GM12891 (cell line): Measurements from ENCODE around the gene SCT.

Experiments
- DNase-seq: peaks from one replicate; pipeline ENCODE4 v3.0.0; 2011; ENCODE audit warnings: low spot score; ENCODE audit not compliant: insufficient read length
- FAIRE-seq: peaks from 2 replicates; lab custom pipeline; 2011; peaks lifted over from hg19 to GRCh38; lab: Jason Lieb, UNC
- PAX5 ChIP-seq: IDR thresholded peaks from 2 replicates; pipeline ENCODE4 v1.6.1; 2011; ENCODE audit warnings: low read length, moderate library complexity, mild to moderate bottlenecking; ENCODE audit not compliant: insufficient read depth, severe bottlenecking
- POLR2A ChIP-seq: IDR thresholded peaks from 2 replicates; pipeline ENCODE4 v1.6.1; 2011; ENCODE audit warnings: low read depth, low read length, control low read depth
- POLR2AphosphoS5 ChIP-seq: IDR thresholded peaks from 2 replicates; pipeline ENCODE4 v1.6.1; 2011; ENCODE audit warnings: low read depth, low read length, control low read depth
- POU2F2 ChIP-seq: IDR thresholded peaks from 2 replicates; pipeline ENCODE4 v1.6.1; 2011; ENCODE audit warnings: low read depth, mild to moderate bottlenecking, control low read depth, low read length, moderate library complexity
- SPI1 ChIP-seq: IDR thresholded peaks from 2 replicates; pipeline ENCODE4 v1.6.1; 2011; ENCODE audit warnings: low read depth, low read length, control low read depth
- TAF1 ChIP-seq: IDR thresholded peaks from 2 replicates; pipeline ENCODE4 v1.6.1; 2011; ENCODE audit warnings: low read depth, low read length, control low read depth

SCT gene

DNA sequence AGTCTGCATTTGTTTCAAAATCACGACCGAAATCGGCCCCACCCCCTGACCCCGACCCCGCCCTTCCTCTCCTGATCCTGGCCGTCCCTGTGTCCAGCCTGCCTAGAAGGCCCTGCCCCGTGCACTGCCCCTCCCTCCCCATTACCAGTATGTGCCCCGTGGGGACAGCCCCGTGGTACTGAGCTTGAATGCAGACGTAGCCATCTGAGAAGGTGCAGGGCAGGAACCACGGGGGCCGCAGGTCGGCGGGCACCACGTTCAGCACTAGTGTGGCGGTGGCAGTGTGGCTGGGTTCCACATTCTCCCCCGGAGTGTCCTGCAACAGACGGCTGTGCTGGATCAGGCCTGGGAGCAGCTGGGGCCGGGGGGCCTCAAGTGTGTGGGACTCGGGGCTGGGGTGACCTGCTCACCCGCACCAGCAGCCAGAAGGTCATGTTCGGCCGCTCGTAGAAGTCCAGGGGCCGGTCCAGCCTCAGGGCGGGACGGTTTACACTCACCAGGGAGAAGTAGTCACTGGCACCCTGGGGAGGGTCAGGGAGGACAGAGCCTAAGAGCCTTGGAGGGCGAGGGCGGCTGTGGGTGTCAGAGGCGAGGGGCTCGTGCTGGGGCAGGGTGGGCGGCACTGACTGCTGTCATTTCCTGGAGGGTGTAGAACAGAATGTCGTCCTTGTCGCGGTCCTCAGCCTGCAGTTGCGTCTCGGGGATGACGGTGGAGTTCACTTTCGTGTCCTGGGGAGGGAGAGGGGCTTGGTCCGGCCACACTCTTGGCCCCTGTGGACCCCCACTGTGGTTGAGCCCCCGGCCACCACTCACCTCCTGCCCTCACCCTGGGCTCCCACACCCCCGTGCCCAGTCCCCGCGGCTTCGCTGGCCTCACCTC lies 5.8 kb downstream of the SCT start:
- DNase-seq, result no peak
- FAIRE-seq, result no peak
- TF ChIP-seq POLR2A, result no peak
- no peak for TF ChIP-seq POLR2AphosphoS5
- no peak for TF ChIP-seq POU2F2
- no peak for TF ChIP-seq PAX5
- no peak for TF ChIP-seq TAF1
- no peak for TF ChIP-seq SPI1

DNA sequence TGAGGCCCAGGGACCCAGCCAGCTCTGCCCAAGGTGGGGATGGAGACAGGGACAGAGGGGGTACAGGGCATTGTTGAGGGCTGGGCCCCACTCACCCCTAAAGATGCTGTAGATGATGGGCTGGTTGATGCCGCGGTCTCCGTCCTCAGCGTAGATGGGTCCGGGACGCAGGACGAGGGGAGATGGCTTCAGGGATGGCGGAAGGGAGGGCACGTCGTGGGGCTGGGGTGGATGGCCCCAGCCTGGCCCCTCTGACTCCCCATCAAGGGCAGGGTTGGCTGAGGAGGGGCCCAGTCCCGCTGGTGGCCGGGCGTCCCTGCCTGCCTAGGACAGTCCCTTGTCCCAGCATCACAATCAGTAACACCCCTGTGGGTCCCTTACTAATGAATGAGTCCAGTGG lies 6.8 kb downstream of the SCT start:
- no peak for DNase-seq
- 0 out of 2 replicates have a peak, but pooled peaks have one; percentile 31 for TF ChIP-seq POLR2AphosphoS5
- TF ChIP-seq TAF1, result no peak
- FAIRE-seq, result no peak

DNA sequence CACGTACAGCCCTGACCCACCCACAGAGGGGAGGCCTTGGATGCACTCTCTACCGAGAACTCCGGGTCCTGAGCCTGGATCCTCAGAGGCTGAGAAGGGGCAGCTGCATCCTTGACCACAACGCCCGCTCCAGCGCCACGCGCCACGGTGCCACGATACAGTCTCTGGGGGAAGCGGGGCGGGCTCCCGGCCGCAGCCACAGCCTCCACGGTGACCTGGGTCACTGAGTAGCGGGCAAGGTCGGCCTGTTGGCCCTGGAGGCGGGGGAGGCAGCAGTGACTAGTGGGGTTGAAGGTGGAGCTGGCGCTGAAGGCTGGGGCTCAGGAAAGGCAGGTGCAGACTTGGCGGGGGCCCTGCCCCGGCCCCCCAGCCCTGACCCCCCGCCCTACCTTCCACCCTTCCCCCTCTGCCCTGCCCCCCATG lies 7.3 kb downstream of the SCT start:
- no peak for FAIRE-seq
- DNase-seq, result no peak
- TF ChIP-seq POLR2A (no peak), PAX5 (no peak), POU2F2 (no peak), TAF1 (no peak), SPI1 (no peak), POLR2AphosphoS5 (no peak)

DNA sequence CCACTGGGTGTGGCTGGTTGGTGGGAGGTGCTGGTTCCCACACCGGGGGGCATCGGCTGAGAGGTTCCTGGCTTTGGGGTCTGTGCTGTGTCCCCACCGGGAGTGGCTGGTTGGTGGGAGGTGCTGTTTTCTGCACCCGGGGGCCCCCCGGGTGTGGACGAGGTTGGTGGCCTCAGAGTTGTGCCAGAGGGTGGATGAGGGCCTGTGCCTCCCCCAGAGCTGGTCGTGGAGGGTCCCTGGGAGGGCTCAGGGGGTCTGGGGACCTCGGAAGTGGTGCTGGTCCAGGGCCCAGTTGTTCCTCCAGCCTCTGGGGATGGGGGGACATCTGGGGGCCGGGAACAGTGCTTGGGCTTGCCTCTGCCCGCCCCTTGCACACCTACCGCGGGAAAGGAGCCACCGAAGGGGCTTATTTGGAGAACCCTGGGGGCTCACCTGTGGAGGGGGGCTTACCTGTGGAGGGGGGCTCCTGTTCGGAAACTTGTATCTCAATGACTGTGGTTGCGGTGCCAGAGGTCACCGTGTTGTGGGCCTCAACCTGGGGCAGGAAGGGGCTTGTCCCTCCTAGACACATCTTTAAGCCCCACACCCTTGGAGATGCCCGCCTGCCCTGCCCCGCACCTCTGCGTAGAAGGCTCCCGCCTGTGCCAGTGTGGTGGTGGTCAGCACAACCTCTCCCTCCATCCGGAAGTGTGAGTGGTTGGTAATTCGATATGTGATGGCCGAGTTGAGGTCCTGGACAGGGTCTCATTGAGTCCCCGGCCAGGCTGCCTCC lies 7.9 kb downstream of the SCT start:
- TF ChIP-seq POLR2AphosphoS5 (no peak), POLR2A (no peak), PAX5 (no peak), SPI1 (no peak), TAF1 (no peak)

DNA sequence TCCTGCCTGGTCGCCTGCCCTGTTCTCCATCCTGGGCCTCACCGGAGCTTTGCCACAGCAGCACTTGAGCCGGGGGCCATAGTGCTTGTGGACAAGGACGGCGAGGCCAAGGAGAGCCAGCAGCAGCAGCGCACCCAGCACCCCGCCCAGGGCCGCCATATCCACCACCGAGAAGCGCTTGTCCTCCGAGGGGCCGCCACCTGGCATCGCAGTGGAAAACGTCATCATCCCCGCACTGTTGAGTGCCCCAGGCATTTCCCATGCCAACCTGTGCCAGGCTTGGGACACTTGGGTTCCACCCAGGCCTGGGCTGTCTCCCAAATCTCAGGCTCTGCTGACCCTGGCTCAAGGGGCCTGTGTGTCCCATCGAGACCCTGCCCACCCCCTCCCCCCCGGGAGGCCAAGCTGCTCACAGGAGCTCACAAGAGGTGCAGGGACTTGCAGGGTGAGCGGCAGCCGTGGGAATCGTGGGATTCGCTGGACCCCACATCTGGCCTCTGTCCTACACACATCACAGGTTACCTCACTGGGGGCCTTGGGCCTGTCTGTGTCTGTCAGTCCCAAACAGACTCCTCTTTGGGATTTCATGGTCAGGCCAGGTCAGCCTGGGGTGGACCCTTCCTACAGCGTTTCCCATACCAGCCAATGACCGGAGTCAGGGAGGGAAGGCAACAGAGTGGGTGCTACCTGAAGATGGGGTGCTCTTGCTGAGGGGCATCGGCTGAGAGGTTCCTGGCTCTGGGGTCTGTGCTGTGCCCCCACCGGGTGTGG lies 8.9 kb downstream of the SCT start:
- no peak for FAIRE-seq
- DNase-seq, result no peak
- TF ChIP-seq POU2F2, result no peak
- TF ChIP-seq PAX5, result no peak
- TF ChIP-seq SPI1, result no peak
- no peak for TF ChIP-seq POLR2AphosphoS5
- TF ChIP-seq POLR2A, result no peak
- no peak for TF ChIP-seq TAF1

More for the DNA sequence above, 7.9 kb downstream of the SCT start:
- DNase-seq (no peak), FAIRE-seq (no peak)

DNA sequence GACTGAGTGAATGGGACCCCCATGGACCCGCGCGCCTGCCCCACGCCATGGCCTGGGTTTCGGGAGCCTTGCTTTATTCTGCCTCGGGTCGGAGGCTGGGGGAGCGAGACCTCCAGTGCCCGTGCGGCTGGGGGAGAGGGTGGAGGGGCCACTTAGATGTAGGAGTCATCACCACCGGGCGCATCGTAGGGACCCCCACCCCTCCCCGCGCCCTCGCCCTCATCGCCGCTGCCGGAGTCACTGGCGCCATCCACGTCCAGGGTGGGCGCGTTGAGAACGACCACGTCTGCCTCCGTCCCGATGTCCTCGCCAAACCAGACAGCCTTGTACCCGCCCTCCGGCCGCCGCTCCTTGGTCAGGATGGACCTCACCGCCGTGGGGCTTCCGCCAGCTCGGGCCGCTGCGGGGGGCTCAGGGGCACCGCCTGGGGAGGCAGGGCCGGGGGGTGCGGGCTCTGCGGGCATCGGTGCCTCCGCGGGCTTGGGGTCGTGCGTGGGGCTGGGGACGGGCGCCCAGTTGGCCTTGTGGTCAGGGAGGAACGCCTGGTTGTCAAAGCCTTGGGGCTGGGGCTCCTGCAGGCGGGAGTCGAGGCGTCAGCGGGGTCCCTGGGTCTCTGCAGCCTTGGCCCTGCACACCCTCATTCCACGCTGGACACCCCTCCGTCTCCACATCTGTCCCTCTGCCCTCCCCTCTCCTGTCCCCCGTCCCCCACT lies 9.6 kb downstream of the SCT start:
- FAIRE-seq (no peak), DNase-seq (no peak)
- TF ChIP-seq POLR2AphosphoS5, result no peak
- TF ChIP-seq TAF1, result no peak
- TF ChIP-seq POU2F2, result no peak

DNA sequence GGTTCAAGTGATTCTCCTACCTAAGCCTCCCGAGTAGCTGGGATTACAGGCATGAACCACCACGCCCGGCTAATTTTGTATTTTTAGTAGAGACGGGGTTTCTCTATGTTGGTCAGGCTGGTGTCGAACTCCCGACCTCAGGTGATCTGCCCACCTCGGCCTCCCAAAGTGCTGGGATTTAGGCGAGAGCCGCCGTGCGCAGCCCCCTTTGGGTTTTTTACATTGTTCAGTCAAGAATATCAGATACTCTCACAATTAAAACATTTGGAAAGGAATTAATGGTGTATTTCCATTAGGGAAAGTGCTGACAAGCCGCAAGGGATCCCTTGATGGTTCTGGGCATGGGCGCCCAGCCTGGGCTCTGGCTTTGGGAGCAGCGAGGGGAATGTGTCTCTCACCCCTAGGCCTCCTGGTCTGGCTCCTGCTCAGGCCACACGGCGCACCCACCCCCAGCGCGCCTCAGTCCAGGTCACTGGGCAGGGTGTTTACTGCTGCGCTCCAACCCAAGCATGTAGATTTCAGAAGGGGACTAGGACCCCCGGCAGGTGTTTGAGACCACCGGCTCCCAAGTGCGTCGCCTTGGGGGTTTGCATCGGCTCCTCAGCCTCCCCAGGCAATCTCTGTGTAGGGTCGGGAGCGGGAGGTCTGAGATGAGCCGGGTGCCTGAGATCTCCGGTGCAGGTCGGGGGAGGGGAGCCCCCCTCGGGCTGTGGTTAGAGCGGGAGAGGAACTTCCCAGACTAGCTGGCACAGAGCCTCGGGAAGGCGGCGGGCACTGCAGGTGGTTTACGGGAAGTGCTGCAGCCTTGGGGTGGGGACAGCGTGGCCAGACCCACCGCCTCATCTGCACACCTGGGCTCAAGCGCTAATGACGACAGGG lies 10.4 kb downstream of the SCT start:
- DNase-seq, result no peak
- no peak for TF ChIP-seq TAF1
- TF ChIP-seq POU2F2, result no peak
- no peak for TF ChIP-seq POLR2AphosphoS5
- no peak for TF ChIP-seq PAX5
- TF ChIP-seq SPI1, result no peak
- no peak for TF ChIP-seq POLR2A
- FAIRE-seq, result no peak

DNA sequence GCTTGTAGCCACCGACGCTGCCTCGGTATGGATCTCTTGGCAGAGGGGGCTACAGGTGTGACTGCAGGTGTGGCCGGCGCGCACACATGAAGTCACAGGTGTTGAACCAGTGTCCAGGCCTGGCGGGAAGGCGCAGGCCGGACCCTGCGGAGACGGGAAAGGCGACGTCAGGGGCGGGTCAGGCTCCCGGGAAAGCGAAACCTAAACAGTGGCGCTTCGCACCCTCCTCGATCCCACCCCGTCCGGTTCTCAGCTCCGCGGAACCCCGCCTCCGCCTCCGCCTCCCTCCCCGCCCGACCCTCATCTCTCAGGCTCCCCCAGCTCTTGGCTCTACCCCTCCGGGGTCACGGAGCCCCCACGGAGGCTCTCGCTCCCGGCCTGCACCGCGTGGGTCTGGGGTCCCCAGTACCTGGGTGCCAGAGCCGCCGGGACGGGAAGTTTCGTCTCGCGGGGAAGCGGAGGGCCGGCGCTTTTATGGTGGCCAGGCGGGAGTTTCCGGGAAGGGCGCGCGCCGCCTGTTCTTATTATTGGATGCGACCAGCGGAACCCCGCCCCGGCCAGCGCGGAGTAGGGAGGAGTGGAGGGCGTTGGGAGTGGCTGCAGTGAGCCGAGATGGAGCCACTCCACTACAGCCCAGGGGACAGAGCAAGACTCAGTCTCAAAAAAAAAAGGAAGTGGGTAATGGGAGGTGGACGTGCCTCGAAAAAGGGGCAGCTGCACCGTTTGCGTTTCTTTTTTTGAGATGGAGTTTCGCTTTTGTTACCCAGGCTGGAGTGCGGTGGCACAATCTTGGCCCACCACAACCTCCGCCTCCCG lies 11.3 kb downstream of the SCT start, which contains the start of gene IRF7:
TSS of gene IRF7 (minus strand) at position 447 of the 816 bp plus-strand sequence. CDS start 586 bp downstream, outside the sequence.
- DNase-seq (peak; percentile 96), FAIRE-seq (peak; percentile 97)
- peak; percentile 5; the same call in 1 of the 2 replicates for TF ChIP-seq POU2F2
- TF ChIP-seq PAX5, result no peak
- peak; percentile 98 for TF ChIP-seq SPI1
- TF ChIP-seq POLR2A, result peak; percentile 85
- peak; percentile 90 for TF ChIP-seq POLR2AphosphoS5
- TF ChIP-seq TAF1, result peak; percentile 58
